ENCODE measurements around the gene C1QL4.

The C1QL4 gene

DNA sequence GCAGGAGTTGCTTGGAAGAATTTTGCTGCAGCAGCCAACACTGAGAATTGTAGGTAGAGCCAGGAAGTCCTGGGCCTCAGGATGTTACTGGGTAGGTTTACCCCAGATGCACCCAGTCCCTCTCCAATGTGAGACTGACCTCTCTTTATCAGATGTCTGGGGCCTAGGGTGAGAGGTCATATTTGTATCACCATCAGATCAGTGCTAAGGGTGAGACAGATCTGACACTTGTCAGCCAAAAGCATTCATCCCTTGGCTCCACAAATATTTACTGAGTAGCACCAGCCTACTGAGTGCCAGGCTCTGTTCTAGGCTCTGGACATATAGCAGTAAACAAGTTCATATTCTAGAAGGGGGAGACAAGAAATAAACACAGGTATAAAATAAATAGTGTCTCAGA, 9.6 kb downstream of the C1QL4 start:
- Histone ChIP-seq H4K20me1 (ENCODE audit: insufficient read depth, low read length) (no peaks in the 10 kb centered on the region), H3K9me2 (ENCODE audit: low read depth, low read length) (no peaks in the 10 kb centered on the region), H3K4me3 (ENCODE audit: low read depth, low read length, poor library complexity, severe bottlenecking) (no peak overlapping the region), H3K36me3 (ENCODE audit: insufficient read depth, low read length) (peaks cover 73% of the 10 kb centered on the region), H3K27ac (ENCODE audit: low read depth, low read length, poor library complexity, severe bottlenecking) (no peak overlapping the region), H3K4me2 (ENCODE audit: low read length) (no peak overlapping the region), H3K4me1 (ENCODE audit: insufficient read depth, low read length, severe bottlenecking) (peaks cover 12% of the 10 kb centered on the region), H3K9ac (ENCODE audit: low read length) (no peak overlapping the region), H3K27me3 (ENCODE audit: insufficient read depth, low read length) (no peaks in the 10 kb centered on the region), H3K79me2 (ENCODE audit: insufficient read depth, low read length) (peaks cover 7% of the 10 kb centered on the region; the same call in 1 of the 2 replicates), H2AFZ (ENCODE audit: low read length) (no peak overlapping the region), H3K9me3 (ENCODE audit: low read length) (no peaks in the 10 kb centered on the region), H3F3A (ENCODE audit: insufficient read depth, low read length) (no peaks in the 10 kb centered on the region)
- TF ChIP-seq, protein P1, sequence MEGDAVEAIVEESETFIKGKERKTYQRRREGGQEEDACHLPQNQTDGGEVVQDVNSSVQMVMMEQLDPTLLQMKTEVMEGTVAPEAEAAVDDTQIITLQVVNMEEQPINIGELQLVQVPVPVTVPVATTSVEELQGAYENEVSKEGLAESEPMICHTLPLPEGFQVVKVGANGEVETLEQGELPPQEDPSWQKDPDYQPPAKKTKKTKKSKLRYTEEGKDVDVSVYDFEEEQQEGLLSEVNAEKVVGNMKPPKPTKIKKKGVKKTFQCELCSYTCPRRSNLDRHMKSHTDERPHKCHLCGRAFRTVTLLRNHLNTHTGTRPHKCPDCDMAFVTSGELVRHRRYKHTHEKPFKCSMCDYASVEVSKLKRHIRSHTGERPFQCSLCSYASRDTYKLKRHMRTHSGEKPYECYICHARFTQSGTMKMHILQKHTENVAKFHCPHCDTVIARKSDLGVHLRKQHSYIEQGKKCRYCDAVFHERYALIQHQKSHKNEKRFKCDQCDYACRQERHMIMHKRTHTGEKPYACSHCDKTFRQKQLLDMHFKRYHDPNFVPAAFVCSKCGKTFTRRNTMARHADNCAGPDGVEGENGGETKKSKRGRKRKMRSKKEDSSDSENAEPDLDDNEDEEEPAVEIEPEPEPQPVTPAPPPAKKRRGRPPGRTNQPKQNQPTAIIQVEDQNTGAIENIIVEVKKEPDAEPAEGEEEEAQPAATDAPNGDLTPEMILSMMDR (IDR thresholded peaks at IDR 0.05; ENCODE audit: low read length), result no peak
- no peak for TF ChIP-seq EZH2 (IDR thresholded peaks at IDR 0.05; ENCODE audit: borderline replicate concordance, low read length)

DNA sequence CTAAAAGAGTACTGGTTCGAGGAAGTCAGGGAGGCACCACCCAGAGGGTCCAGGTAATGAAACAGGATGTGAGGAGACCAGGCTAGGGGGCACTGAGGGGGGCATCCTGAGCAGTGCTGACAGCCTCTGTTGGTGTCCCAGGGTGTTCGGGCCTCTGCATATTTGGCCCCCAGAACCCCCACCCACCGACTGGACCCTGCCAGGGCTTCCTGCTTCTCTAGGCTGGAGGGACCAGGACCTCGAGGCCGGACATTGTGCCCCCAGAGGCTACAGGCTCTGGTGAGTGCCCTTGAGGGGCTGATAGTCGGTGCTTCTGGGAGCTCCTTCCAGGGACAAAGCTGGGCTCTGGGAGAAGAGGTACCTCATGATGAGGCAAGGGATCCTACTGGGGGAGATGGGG, 11.4 kb downstream of the C1QL4 start:
- Histone ChIP-seq H3K36me3 (ENCODE audit: insufficient read depth, low read length) (peaks cover 61% of the 10 kb centered on the region), H3K9ac (ENCODE audit: low read length) (no peak overlapping the region), H3K4me2 (ENCODE audit: low read length) (no peak overlapping the region)

DNA sequence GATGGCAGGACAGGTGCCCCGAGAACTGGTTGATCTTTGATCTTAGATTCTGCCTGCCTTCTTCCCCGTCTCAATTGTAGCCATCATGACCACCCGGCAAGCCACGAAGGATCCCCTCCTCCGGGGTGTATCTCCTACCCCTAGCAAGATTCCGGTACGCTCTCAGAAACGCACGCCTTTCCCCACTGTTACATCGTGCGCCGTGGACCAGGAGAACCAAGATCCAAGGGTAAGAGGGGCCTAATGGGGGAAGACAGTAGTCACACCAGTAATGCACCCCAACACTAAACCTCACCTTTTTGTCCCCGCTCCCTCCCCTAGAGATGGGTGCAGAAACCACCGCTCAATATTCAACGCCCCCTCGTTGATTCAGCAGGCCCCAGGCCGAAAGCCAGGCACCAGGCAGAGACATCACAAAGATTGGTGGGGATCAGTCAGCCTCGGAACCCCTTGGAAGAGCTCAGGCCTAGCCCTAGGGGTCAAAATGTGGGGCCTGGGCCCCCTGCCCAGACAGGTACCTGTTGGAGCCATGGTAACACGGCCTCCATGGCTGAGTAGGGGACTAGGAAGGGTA, 13.4 kb downstream of the C1QL4 start:
- peaks cover 20% of the 10 kb centered on the region for H3K4me1 ChIP-seq (ENCODE audit: insufficient read depth, low read length, severe bottlenecking)
- peak overlapping the region; percentile 95 for H3K9ac ChIP-seq (ENCODE audit: low read length)
- TF ChIP-seq, protein P1 (IDR thresholded peaks at IDR 0.05; ENCODE audit: low read length), result no peak
- TF ChIP-seq EZH2 (IDR thresholded peaks at IDR 0.05; ENCODE audit: borderline replicate concordance, low read length), result no peak
- peak overlapping the region; percentile 80; the same call in 1 of the 2 replicates for H2AFZ ChIP-seq (ENCODE audit: low read length)
- peaks cover 42% of the 10 kb centered on the region for H3K36me3 ChIP-seq (ENCODE audit: insufficient read depth, low read length)
- no peaks in the 10 kb centered on the region for H3K9me2 ChIP-seq (ENCODE audit: low read depth, low read length)
- H3K9me3 ChIP-seq (ENCODE audit: low read length), result no peaks in the 10 kb centered on the region
- no peaks in the 10 kb centered on the region for H3K27me3 ChIP-seq (ENCODE audit: insufficient read depth, low read length)
- peak overlapping the region; percentile 94 for H3K4me3 ChIP-seq (ENCODE audit: low read depth, low read length, poor library complexity, severe bottlenecking)
- H3K27ac ChIP-seq (ENCODE audit: low read depth, low read length, poor library complexity, severe bottlenecking), result peak overlapping the region; percentile 55
- H3K4me2 ChIP-seq (ENCODE audit: low read length), result peak overlapping the region; percentile 100
- no peaks in the 10 kb centered on the region for H3F3A ChIP-seq (ENCODE audit: insufficient read depth, low read length)
- H3K79me2 ChIP-seq (ENCODE audit: insufficient read depth, low read length), result peaks cover 7% of the 10 kb centered on the region; the same call in 1 of the 2 replicates
- no peaks in the 10 kb centered on the region for H4K20me1 ChIP-seq (ENCODE audit: insufficient read depth, low read length)

More for the DNA sequence above, 11.4 kb downstream of the C1QL4 start:
- no peaks in the 10 kb centered on the region for H3K27me3 ChIP-seq (ENCODE audit: insufficient read depth, low read length)
- no peak overlapping the region for H3K4me3 ChIP-seq (ENCODE audit: low read depth, low read length, poor library complexity, severe bottlenecking)
- peaks cover 7% of the 10 kb centered on the region; the same call in 1 of the 2 replicates for H3K79me2 ChIP-seq (ENCODE audit: insufficient read depth, low read length)
- no peaks in the 10 kb centered on the region for H3K9me2 ChIP-seq (ENCODE audit: low read depth, low read length)
- no peaks in the 10 kb centered on the region for H3K9me3 ChIP-seq (ENCODE audit: low read length)
- no peaks in the 10 kb centered on the region for H4K20me1 ChIP-seq (ENCODE audit: insufficient read depth, low read length)
- no peak overlapping the region for H2AFZ ChIP-seq (ENCODE audit: low read length)
- H3K27ac ChIP-seq (ENCODE audit: low read depth, low read length, poor library complexity, severe bottlenecking), result no peak overlapping the region
- no peaks in the 10 kb centered on the region for H3F3A ChIP-seq (ENCODE audit: insufficient read depth, low read length)
- peaks cover 20% of the 10 kb centered on the region for H3K4me1 ChIP-seq (ENCODE audit: insufficient read depth, low read length, severe bottlenecking)
- TF ChIP-seq, protein P1 (IDR thresholded peaks at IDR 0.05; ENCODE audit: low read length), result no peak
- TF ChIP-seq EZH2 (IDR thresholded peaks at IDR 0.05; ENCODE audit: borderline replicate concordance, low read length), result no peak

Data from OCI-LY1 (cell line).